Esophagus muscularis mucosa (tissue), 3 donors: ENCODE data around the gene MS4A5.

Source experiments
- CTCF ChIP-seq, 3 experiments: fragments of 200-600 bp in 2 of 3; fragments of 450-650 bp in 1 of 3; sonication (generic) in 2 of 3; IDR thresholded peaks; one replicate each; pipeline ENCODE4 v1.5.1; 2017 to 2019; ENCODE audit warnings: antibody characterized with exemption in 3 of 3, mild to moderate bottlenecking in 2 of 3, moderate library complexity in 1 of 3
- POLR2A ChIP-seq: fragments of 450-650 bp; IDR thresholded peaks from one replicate; pipeline ENCODE4 v1.6.1; 2017; ENCODE audit warnings: antibody characterized with exemption, moderate library complexity, mild to moderate bottlenecking, low read depth

- TF ChIP-seq CTCF (IDR thresholded peaks at IDR 0.05) = no peak
- TF ChIP-seq POLR2A = no peak
These were observed 56.6 kb downstream of the MS4A5 start for GRCh38 chr11:60485987-60486386.
